ENCODE measurements around the gene TJP3. TPM values are rescaled to one million over a fixed set of nuclear protein-coding genes. Genes with fewer than 3 reads are reported as not detected.

TJP3 gene
- total and polyA plus RNA-seq, 2 experiments from 2014 or later = 18.2 to 23.9 TPM

GRCh38 chr19:3690551-3691371 is 17.4 kb upstream of the TJP3 start (continued):
- TF ChIP-seq ZNF462 (CRISPR knock-in tag; IDR thresholded peaks at IDR 0.05) (no peak), EZH2phosphoT487 (IDR thresholded peaks at IDR 0.05; ENCODE audit: unreplicated experiment) (no peak), EZH2 (IDR thresholded peaks at IDR 0.05; ENCODE audit: low read depth, unreplicated experiment) (no peak), STAT1 (IDR thresholded peaks at IDR 0.05; ENCODE audit: unreplicated experiment) (no peak), ZNF331 (CRISPR knock-in tag; IDR thresholded peaks at IDR 0.05; ENCODE audit: low read depth) (no peak)
- TF ChIP-seq, protein P1, sequence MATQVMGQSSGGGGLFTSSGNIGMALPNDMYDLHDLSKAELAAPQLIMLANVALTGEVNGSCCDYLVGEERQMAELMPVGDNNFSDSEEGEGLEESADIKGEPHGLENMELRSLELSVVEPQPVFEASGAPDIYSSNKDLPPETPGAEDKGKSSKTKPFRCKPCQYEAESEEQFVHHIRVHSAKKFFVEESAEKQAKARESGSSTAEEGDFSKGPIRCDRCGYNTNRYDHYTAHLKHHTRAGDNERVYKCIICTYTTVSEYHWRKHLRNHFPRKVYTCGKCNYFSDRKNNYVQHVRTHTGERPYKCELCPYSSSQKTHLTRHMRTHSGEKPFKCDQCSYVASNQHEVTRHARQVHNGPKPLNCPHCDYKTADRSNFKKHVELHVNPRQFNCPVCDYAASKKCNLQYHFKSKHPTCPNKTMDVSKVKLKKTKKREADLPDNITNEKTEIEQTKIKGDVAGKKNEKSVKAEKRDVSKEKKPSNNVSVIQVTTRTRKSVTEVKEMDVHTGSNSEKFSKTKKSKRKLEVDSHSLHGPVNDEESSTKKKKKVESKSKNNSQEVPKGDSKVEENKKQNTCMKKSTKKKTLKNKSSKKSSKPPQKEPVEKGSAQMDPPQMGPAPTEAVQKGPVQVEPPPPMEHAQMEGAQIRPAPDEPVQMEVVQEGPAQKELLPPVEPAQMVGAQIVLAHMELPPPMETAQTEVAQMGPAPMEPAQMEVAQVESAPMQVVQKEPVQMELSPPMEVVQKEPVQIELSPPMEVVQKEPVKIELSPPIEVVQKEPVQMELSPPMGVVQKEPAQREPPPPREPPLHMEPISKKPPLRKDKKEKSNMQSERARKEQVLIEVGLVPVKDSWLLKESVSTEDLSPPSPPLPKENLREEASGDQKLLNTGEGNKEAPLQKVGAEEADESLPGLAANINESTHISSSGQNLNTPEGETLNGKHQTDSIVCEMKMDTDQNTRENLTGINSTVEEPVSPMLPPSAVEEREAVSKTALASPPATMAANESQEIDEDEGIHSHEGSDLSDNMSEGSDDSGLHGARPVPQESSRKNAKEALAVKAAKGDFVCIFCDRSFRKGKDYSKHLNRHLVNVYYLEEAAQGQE (IDR thresholded peaks at IDR 0.05; ENCODE audit: unreplicated experiment) = no peak

Measured in GM23338 (cell line).